ENCODE measurements around the gene LIN28A.

LIN28A gene

GRCh38 chr1:26438041-26438440, 27.4 kb downstream of the LIN28A start:
- no peak for ATAC-seq

- no peak for ATAC-seq
These were observed 29.6 kb downstream of the LIN28A start for GRCh38 chr1:26440259-26440658.

GRCh38 chr1:26449868-26450267, 39.3 kb downstream of the LIN28A start:
- ATAC-seq = no peak

- no peak for ATAC-seq
These were observed 40.3 kb downstream of the LIN28A start for GRCh38 chr1:26450908-26451307.

GRCh38 chr1:26452459-26453183, 42.0 kb downstream of the LIN28A start:
- ATAC-seq = no peak

GRCh38 chr1:26459148-26459547, 48.5 kb downstream of the LIN28A start:
- no peak for ATAC-seq

- ATAC-seq = no peak
These were observed 49.0 kb downstream of the LIN28A start for GRCh38 chr1:26459573-26460031.

- no peak for ATAC-seq
These were observed 58.3 kb downstream of the LIN28A start for GRCh38 chr1:26468911-26469310.

- no peak for ATAC-seq
These were observed 58.9 kb downstream of the LIN28A start for GRCh38 chr1:26469558-26469957.

- ATAC-seq = no peak
These were observed 60.4 kb downstream of the LIN28A start for GRCh38 chr1:26470878-26471497.

- ATAC-seq = peak; percentile 18 to 30
These were observed 61.1 kb downstream of the LIN28A start for GRCh38 chr1:26471498-26472319.

GRCh38 chr1:26472320-26472900, 61.8 kb downstream of the LIN28A start, which contains the start of gene HMGN2:
HMGN2 (plus strand) TSS chr1:26472440; CDS start chr1:26472613, 173 bp downstream.
- peak; percentile 71 for ATAC-seq

GRCh38 chr1:26472901-26473845, 62.6 kb downstream of the LIN28A start:
- peak; percentile 71 to 73 for ATAC-seq

- no peak for ATAC-seq
These were observed 64.2 kb downstream of the LIN28A start for GRCh38 chr1:26474818-26475217.

GRCh38 chr1:26475989-26476388, 65.4 kb downstream of the LIN28A start:
- ATAC-seq = no peak

GRCh38 chr1:26476958-26477357, 66.3 kb downstream of the LIN28A start:
- no peak for ATAC-seq

- ATAC-seq = no peak
These were observed 67.0 kb downstream of the LIN28A start for GRCh38 chr1:26477446-26478152.

GRCh38 chr1:26478159-26478558, 67.5 kb downstream of the LIN28A start:
- no peak for ATAC-seq

- no peak for ATAC-seq
These were observed 68.4 kb downstream of the LIN28A start for GRCh38 chr1:26478988-26479387.

All from activated CD4-positive, CD25-positive, alpha-beta regulatory T cell treated with anti-CD3 and anti-CD28 coated beads, Interleukin-2, amount 50 U/mL, for 24 hours (primary cell).